ENCODE results near the gene PPP1R37. TPM values are rescaled to one million over a fixed set of nuclear protein-coding genes. Genes with fewer than 3 reads are reported as not detected.

PPP1R37 gene
- total and polyA plus RNA-seq, 2 of the 8 experiments (the other 6 are each of a cell fraction or from before 2014, with no cell fraction given) = 14.6 to 25.7 TPM

- TF ChIP-seq HDAC2 (IDR thresholded peaks at IDR 0.05; ENCODE audit: borderline replicate concordance in 1 of 2, low read depth in 2 of 2, low read length in 2 of 2) (no peak), HDAC6 (IDR thresholded peaks at IDR 0.05; ENCODE audit: low read depth, low read length) (no peak), POU5F1 (IDR thresholded peaks at IDR 0.05; ENCODE audit: low read depth, low read length) (no peak), SUZ12 (IDR thresholded peaks at IDR 0.05; ENCODE audit: low read length) (no peak), MAFK (IDR thresholded peaks at IDR 0.05; ENCODE audit: low read depth, low read length) (no peak), SAP30 (IDR thresholded peaks at IDR 0.05; ENCODE audit: insufficient read depth, insufficient replicate concordance, low read length) (no peak), ASH2L (IDR thresholded peaks at IDR 0.05; ENCODE audit: low read length) (no peak)
Observed at GRCh38 chr19:45133661-45134060, 40.7 kb downstream of the PPP1R37 start (continued).
